Measurements from ENCODE around the gene MEIS2. TPM values are rescaled to one million over a fixed set of nuclear protein-coding genes. Genes with fewer than 3 reads are reported as not detected.

The MEIS2 gene
- total RNA-seq, 5 donors from 2014 or later (not counting 1 experiment from before 2014, with no cell fraction given): 0.38 to 0.54 TPM; not detected in 3

DNA sequence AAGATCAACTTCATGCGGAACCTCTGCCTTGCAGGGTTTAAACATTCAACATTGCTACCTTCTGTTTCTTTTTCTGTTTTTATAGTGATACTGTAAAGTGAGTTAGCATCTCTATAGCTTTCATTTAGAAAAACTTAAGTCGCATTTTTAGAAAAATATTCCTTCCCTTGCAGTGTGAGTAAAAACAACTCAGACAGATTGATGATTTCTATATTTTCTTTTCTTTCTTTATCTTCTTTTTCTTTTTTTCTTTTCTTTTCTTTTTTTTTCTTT, 2.8 kb upstream of the MEIS2 start:
- Histone ChIP-seq H3K27me3 (replicated peaks in 1 of 2; ENCODE audit: control insufficient read depth in 2 of 2, extremely low read depth in 1 of 2, insufficient read depth in 2 of 2, low read length in 1 of 2) (peaks cover 26 to 78% of the 10 kb centered on the region in 2 experiments), H3K4me1 (ENCODE audit: control insufficient read depth in 1 of 2, extremely low read depth in 1 of 2, insufficient read depth in 2 of 2, low read length in 2 of 2) (peaks cover 17 to 43% of the 10 kb centered on the region in 2 experiments), H3K27ac (ENCODE audit: low read length) (no peak overlapping the region), H3K9me3 (no peaks in the 10 kb centered on the region), H3K36me3 (ENCODE audit: control insufficient read depth in 2 of 2, extremely low read depth in 1 of 2, insufficient read depth in 1 of 2, low read length in 1 of 2) (no peaks in the 10 kb centered on the region), H3K4me3 (ENCODE audit: control insufficient read depth in 1 of 2, extremely low read depth in 1 of 2, low read length in 1 of 2) (no peak overlapping the region)
- no peak for ATAC-seq (replicated peaks in 1 of 4)
- Mint-ChIP-seq H3K27ac (no peak overlapping the region), H3K4me3 (peak overlapping the region in 2 of 3 donors; percentile 25 to 88), H3K27me3 (peaks cover 61 to 82% of the 10 kb centered on the region in 2 donors), H3K4me1 (peaks cover 29 to 38% (median 33%) of the 10 kb centered on the region in 3 donors), H3K36me3 (peaks cover 3% of the 10 kb centered on the region), H3K9me3 (peaks cover 0 to 11% (median 7%) of the 10 kb centered on the region in 3 donors)
- DNase-seq: no peak
- WGBS (ENCODE audit: insufficient coverage): no CpG with 5 or more reads among the region's 2 CpGs
- POLR2A ChIA-PET: no interaction called here
- CTCF ChIA-PET: no interaction called here

DNA sequence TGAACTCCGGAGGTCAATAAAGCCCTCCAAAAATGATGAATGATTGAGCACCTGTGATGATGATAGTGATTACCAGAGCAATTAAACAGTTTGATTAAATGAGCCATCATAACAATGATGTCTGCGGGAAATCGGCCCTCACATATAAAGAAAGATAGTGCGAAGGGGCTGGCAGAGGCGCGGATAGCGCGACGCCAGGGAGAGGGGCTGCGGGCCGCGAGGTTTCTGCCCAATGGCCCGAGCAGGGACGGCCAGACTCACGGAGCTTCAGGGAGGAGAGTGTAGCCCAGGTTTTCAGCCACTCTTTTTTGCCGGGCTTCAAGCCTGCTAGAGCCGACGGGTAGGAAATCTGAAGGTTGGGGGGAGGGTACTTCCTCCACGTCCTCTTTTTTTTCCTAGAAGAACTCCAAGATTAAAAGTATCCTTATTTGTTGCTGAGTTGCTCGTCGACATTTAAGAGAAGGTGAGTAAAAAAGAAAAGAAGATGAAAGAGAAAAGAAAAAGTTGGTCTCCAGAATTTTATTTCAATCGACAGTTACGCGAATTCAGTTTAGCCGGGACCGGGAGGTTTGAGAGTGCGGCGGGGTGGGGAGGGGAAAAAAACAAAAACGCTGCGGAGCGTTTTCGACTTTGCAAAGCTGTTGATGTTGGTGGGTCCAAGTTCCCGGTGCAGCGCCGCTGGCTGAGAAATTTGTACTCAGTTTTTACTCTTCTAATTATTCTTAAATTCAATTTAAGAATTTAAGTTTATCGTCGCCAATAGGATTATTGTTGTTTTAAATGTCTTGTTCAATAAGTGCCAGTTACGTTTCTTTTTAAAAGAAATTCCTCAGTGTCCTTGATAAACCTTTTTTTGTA, 2.2 kb upstream of the MEIS2 start:
- Histone ChIP-seq H3K4me3 (ENCODE audit: control insufficient read depth in 1 of 2, extremely low read depth in 1 of 2, low read length in 1 of 2) (peak overlapping the region in 1 of 2 donors; percentile 38), H3K4me1 (ENCODE audit: control insufficient read depth in 1 of 2, extremely low read depth in 1 of 2, insufficient read depth in 2 of 2, low read length in 2 of 2) (peaks cover 17 to 48% of the 10 kb centered on the region in 2 experiments), H3K9me3 (no peaks in the 10 kb centered on the region), H3K36me3 (ENCODE audit: control insufficient read depth in 2 of 2, extremely low read depth in 1 of 2, insufficient read depth in 1 of 2, low read length in 1 of 2) (no peaks in the 10 kb centered on the region), H3K27me3 (replicated peaks in 1 of 2; ENCODE audit: control insufficient read depth in 2 of 2, extremely low read depth in 1 of 2, insufficient read depth in 2 of 2, low read length in 1 of 2) (peaks cover 22 to 81% of the 10 kb centered on the region in 2 experiments), H3K27ac (ENCODE audit: low read length) (no peak overlapping the region)
- Mint-ChIP-seq H3K4me1 (peaks cover 35 to 42% (median 38%) of the 10 kb centered on the region in 3 donors), H3K27ac (peak overlapping the region in 1 of 2 donors; percentile 31), H3K4me3 (peak overlapping the region; percentile 37 to 88 (median 44)), H3K9me3 (peaks cover 0 to 11% (median 7%) of the 10 kb centered on the region in 3 donors), H3K36me3 (peaks cover 3% of the 10 kb centered on the region), H3K27me3 (peaks cover 60 to 82% of the 10 kb centered on the region in 2 donors)
- POLR2A ChIA-PET: no interaction called here
- 21% methylated on average over 21 of the region's 38 CpGs for WGBS (ENCODE audit: insufficient coverage)
- ATAC-seq (replicated peaks in 1 of 4) (no peak), DNase-seq (no peak)
- CTCF ChIA-PET: no interaction called here

DNA sequence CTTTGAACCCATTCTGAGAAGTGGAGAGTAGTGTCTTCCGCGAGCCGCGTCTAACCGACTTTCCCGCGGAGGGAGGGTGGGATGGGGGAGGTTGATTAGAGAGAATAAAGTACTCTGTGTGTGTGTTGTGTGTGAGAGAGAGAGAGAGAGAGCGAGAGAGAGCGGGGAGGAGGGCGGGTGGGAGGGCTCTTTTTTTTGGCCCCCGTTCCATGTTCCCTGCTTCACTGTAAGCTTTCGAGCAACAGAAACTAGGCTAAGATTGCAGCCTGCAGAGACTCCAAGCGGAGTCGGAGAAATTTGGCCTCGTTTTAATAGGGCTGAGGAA, 1.6 kb upstream of the MEIS2 start:
- Mint-ChIP-seq H3K27me3 (peaks cover 62 to 82% of the 10 kb centered on the region in 2 donors), H3K9me3 (peaks cover 0 to 11% (median 7%) of the 10 kb centered on the region in 3 donors), H3K4me1 (peaks cover 41 to 47% (median 44%) of the 10 kb centered on the region in 3 donors), H3K36me3 (peaks cover 3% of the 10 kb centered on the region), H3K4me3 (peak overlapping the region; percentile 59 to 88 (median 62)), H3K27ac (no peak overlapping the region)
- peaks cover 25 to 81% of the 10 kb centered on the region in 2 experiments for H3K27me3 ChIP-seq (replicated peaks in 1 of 2; ENCODE audit: control insufficient read depth in 2 of 2, extremely low read depth in 1 of 2, insufficient read depth in 2 of 2, low read length in 1 of 2)
- CTCF ChIA-PET: no interaction called here
- H3K36me3 ChIP-seq (ENCODE audit: control insufficient read depth in 2 of 2, extremely low read depth in 1 of 2, insufficient read depth in 1 of 2, low read length in 1 of 2): no peaks in the 10 kb centered on the region
- no peak for ATAC-seq (replicated peaks in 1 of 4)
- H3K4me3 ChIP-seq (ENCODE audit: control insufficient read depth in 1 of 2, extremely low read depth in 1 of 2, low read length in 1 of 2): peak overlapping the region; percentile 59 to 83
- no peaks in the 10 kb centered on the region for H3K9me3 ChIP-seq
- 29% methylated on average over 7 of the region's 15 CpGs for WGBS (ENCODE audit: insufficient coverage)
- POLR2A ChIA-PET: no interaction called here
- no peak overlapping the region for H3K27ac ChIP-seq (ENCODE audit: low read length)
- DNase-seq: no peak
- H3K4me1 ChIP-seq (ENCODE audit: control insufficient read depth in 1 of 2, extremely low read depth in 1 of 2, insufficient read depth in 2 of 2, low read length in 2 of 2): peaks cover 17 to 54% of the 10 kb centered on the region in 2 experiments

DNA sequence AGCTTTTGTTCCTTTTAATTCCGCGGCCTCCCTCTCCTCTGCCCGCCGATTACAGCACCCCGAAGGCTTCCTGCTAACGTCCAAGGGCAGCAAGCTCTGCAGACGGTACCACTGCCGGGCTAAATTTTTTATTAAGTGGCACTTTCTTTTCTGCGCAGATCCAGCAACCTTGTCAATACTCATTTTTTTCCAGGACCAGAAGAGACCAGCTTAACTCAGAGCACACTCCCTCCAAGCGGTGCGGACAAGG, 542 bp upstream of the MEIS2 start:
- POLR2A ChIA-PET: no interaction called here
- Mint-ChIP-seq H3K4me3 (peak overlapping the region; percentile 82 to 88 (median 87)), H3K9me3 (peaks cover 0 to 11% (median 7%) of the 10 kb centered on the region in 3 donors), H3K36me3 (peaks cover 3% of the 10 kb centered on the region), H3K4me1 (peaks cover 42 to 54% (median 54%) of the 10 kb centered on the region in 3 donors), H3K27me3 (peaks cover 64 to 85% of the 10 kb centered on the region in 2 donors), H3K27ac (no peak overlapping the region)
- 0% methylated on average over 9 of the region's 11 CpGs for WGBS (ENCODE audit: insufficient coverage)
- CTCF ChIA-PET: no interaction called here
- Histone ChIP-seq H3K27ac (ENCODE audit: low read length) (no peak overlapping the region), H3K27me3 (replicated peaks in 1 of 2; ENCODE audit: control insufficient read depth in 2 of 2, extremely low read depth in 1 of 2, insufficient read depth in 2 of 2, low read length in 1 of 2) (peaks cover 27 to 82% of the 10 kb centered on the region in 2 experiments), H3K9me3 (no peaks in the 10 kb centered on the region), H3K4me1 (ENCODE audit: control insufficient read depth in 1 of 2, extremely low read depth in 1 of 2, insufficient read depth in 2 of 2, low read length in 2 of 2) (peaks cover 17 to 52% of the 10 kb centered on the region in 2 experiments), H3K36me3 (ENCODE audit: control insufficient read depth in 2 of 2, extremely low read depth in 1 of 2, insufficient read depth in 1 of 2, low read length in 1 of 2) (no peaks in the 10 kb centered on the region), H3K4me3 (ENCODE audit: control insufficient read depth in 1 of 2, extremely low read depth in 1 of 2, low read length in 1 of 2) (peak overlapping the region; percentile 59 to 83)
- DNase-seq (peak in 1 of 35 experiments; percentile 9), ATAC-seq (replicated peaks in 1 of 4) (peak in 1 of 4 experiments; percentile 21)

- Mint-ChIP-seq H3K27me3 (peaks cover 64 to 83% of the 10 kb centered on the region in 2 donors), H3K4me3 (peak overlapping the region; percentile 87 to 88 (median 87)), H3K36me3 (peaks cover 3% of the 10 kb centered on the region), H3K4me1 (peaks cover 42 to 59% (median 57%) of the 10 kb centered on the region in 3 donors), H3K9me3 (peaks cover 0 to 11% (median 7%) of the 10 kb centered on the region in 3 donors), H3K27ac (no peak overlapping the region)
- peaks cover 17 to 55% of the 10 kb centered on the region in 2 experiments for H3K4me1 ChIP-seq (ENCODE audit: control insufficient read depth in 1 of 2, extremely low read depth in 1 of 2, insufficient read depth in 2 of 2, low read length in 2 of 2)
- DNase-seq (peak in 1 of 35 experiments; percentile 6), ATAC-seq (replicated peaks in 1 of 4) (peak in 2 of 4 experiments; percentile 19 to 23)
- ChIA-PET POLR2A (interaction anchor here in 1 of 2 donors (0.6 kb wide), 1 partner anchor 1864 kb away, joined by 8 read pairs; no protein-coding TSS in a partner anchor), CTCF (no interaction called here)
- 7% methylated on average over 5 of the region's 21 CpGs for WGBS (ENCODE audit: insufficient coverage)
- no peak overlapping the region for H3K27ac ChIP-seq (ENCODE audit: low read length)
- no peaks in the 10 kb centered on the region for H3K9me3 ChIP-seq
- no peaks in the 10 kb centered on the region for H3K36me3 ChIP-seq (ENCODE audit: control insufficient read depth in 2 of 2, extremely low read depth in 1 of 2, insufficient read depth in 1 of 2, low read length in 1 of 2)
- H3K4me3 ChIP-seq (ENCODE audit: control insufficient read depth in 1 of 2, extremely low read depth in 1 of 2, low read length in 1 of 2): peak overlapping the region; percentile 59 to 75
- H3K27me3 ChIP-seq (replicated peaks in 1 of 2; ENCODE audit: control insufficient read depth in 2 of 2, extremely low read depth in 1 of 2, insufficient read depth in 2 of 2, low read length in 1 of 2): peaks cover 28 to 84% of the 10 kb centered on the region in 2 experiments
Measured at GRCh38 chr15:37099319-37100108, 835 bp downstream of the MEIS2 start.

- Mint-ChIP-seq H3K36me3 (peaks cover 3% of the 10 kb centered on the region), H3K27ac (peak overlapping the region in 1 of 2 donors; percentile 7), H3K27me3 (peaks cover 64 to 83% of the 10 kb centered on the region in 2 donors), H3K4me3 (peak overlapping the region; percentile 70 to 88 (median 87)), H3K4me1 (peaks cover 42 to 59% (median 57%) of the 10 kb centered on the region in 3 donors), H3K9me3 (peaks cover 0 to 7% (median 6%) of the 10 kb centered on the region in 3 donors)
- CTCF ChIA-PET: no interaction called here
- DNase-seq (peak in 4 of 35 experiments; percentile 9 to 35 (median 22)), ATAC-seq (replicated peaks in 1 of 4) (peak; percentile 52 to 71 (median 54))
- WGBS (ENCODE audit: insufficient coverage): 2% methylated on average over 52 of the region's 75 CpGs
- Histone ChIP-seq H3K36me3 (ENCODE audit: control insufficient read depth in 2 of 2, extremely low read depth in 1 of 2, insufficient read depth in 1 of 2, low read length in 1 of 2) (no peaks in the 10 kb centered on the region), H3K27ac (ENCODE audit: low read length) (no peak overlapping the region), H3K4me1 (ENCODE audit: control insufficient read depth in 1 of 2, extremely low read depth in 1 of 2, insufficient read depth in 2 of 2, low read length in 2 of 2) (peaks cover 17 to 55% of the 10 kb centered on the region in 2 experiments), H3K27me3 (replicated peaks in 1 of 2; ENCODE audit: control insufficient read depth in 2 of 2, extremely low read depth in 1 of 2, insufficient read depth in 2 of 2, low read length in 1 of 2) (peaks cover 23 to 84% of the 10 kb centered on the region in 2 experiments), H3K9me3 (no peaks in the 10 kb centered on the region), H3K4me3 (ENCODE audit: control insufficient read depth in 1 of 2, extremely low read depth in 1 of 2, low read length in 1 of 2) (peak overlapping the region; percentile 59 to 75)
- POLR2A ChIA-PET: no interaction called here
Measured at GRCh38 chr15:37098468-37099318, 1.7 kb downstream of the MEIS2 start.

Data from T-cell (primary cell).